NAMALWA (cell line): ENCODE results near the gene PLXNB2.

ENCODE experiments used
- DNase-seq: peaks from one replicate; pipeline ENCODE4 v3.0.0-alpha.2; 2015; ENCODE audit warnings: low spot score

PLXNB2 gene

GRCh38 chr22:50252082-50253045 lies 55.1 kb downstream of the PLXNB2 start:
- peak; percentile 80 for DNase-seq

GRCh38 chr22:50251477-50252081 lies 55.9 kb downstream of the PLXNB2 start:
- DNase-seq, result peak; percentile 26

- peak; percentile 90 for DNase-seq
These were observed 56.6 kb downstream of the PLXNB2 start, which contains the start of gene HDAC10 for GRCh38 chr22:50250555-50251476. HDAC10 (minus strand) TSS chr22:50251265; CDS start chr22:50251032, 233 bp downstream.

GRCh38 chr22:50250249-50250554 lies 57.2 kb downstream of the PLXNB2 start:
- DNase-seq, result no peak

GRCh38 chr22:50249341-50250248 lies 57.9 kb downstream of the PLXNB2 start:
- no peak for DNase-seq

- DNase-seq, result peak; percentile 28
These were observed 59.0 kb downstream of the PLXNB2 start for GRCh38 chr22:50248196-50249081.

GRCh38 chr22:50247748-50248147 lies 59.7 kb downstream of the PLXNB2 start:
- peak; percentile 90 for DNase-seq

- peak; percentile 50 for DNase-seq
These were observed 60.9 kb downstream of the PLXNB2 start for GRCh38 chr22:50246242-50247175.

- DNase-seq, result peak; percentile 33
These were observed 62.0 kb downstream of the PLXNB2 start for GRCh38 chr22:50245214-50246072.

- DNase-seq, result peak; percentile 95
These were observed 62.8 kb downstream of the PLXNB2 start, which contains the start of gene TUBGCP6 for GRCh38 chr22:50244420-50245213. TUBGCP6 (minus strand) TSS chr22:50245023; CDS start chr22:50244459, 564 bp downstream.

GRCh38 chr22:50243685-50244419 lies 63.6 kb downstream of the PLXNB2 start:
- DNase-seq, result peak; percentile 41

GRCh38 chr22:50242406-50242949 lies 65.0 kb downstream of the PLXNB2 start:
- DNase-seq, result peak; percentile 32

GRCh38 chr22:50238755-50239154 lies 68.7 kb downstream of the PLXNB2 start:
- no peak for DNase-seq

GRCh38 chr22:50236731-50237409 lies 70.6 kb downstream of the PLXNB2 start:
- DNase-seq, result peak; percentile 67

- DNase-seq, result no peak
These were observed 74.2 kb downstream of the PLXNB2 start for GRCh38 chr22:50233223-50233622.
